ENCODE measurements around the gene CECR2. TPM values are rescaled to one million over a fixed set of nuclear protein-coding genes. Genes with fewer than 3 reads are reported as not detected.

The CECR2 gene
- total and polyA plus RNA-seq, 2 of the 8 experiments (the other 6 are each of a cell fraction or from before 2014, with no cell fraction given): 18.3 to 123 TPM

DNA sequence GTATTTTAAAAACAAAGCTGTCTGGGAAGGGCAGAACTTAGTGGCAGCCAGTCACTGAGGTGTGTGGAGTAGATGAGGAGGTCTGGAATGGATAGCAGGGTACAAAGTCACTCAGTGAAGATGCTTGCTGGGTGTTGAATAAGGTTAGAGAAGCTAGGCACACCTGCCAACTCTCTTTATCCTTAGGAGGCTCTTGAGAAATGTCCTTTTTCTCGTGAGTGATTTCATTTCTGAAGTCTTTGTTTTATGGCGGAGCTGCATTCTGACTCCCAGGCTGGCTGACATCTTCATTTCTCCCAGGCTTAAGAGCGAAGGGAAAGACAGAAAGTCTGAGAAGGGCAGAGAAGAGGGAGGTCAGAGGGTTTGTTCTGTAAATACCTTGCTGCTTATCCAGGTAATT, 31.0 kb downstream of the CECR2 start:
- Histone ChIP-seq H2BK20ac (ENCODE audit: low read length) (no peak overlapping the region), H4K20me1 (replicated peaks in 1 of 2; ENCODE audit: control insufficient read depth in 1 of 2, insufficient read depth in 2 of 2, low read length in 2 of 2) (peaks cover 27 to 31% of the 10 kb centered on the region in 2 experiments), H3K4me3 (ENCODE audit: extremely low read depth in 1 of 4, insufficient read depth in 2 of 4, low read depth in 3 of 4, low read length in 4 of 4) (no peak overlapping the region), H3K79me1 (ENCODE audit: low read depth, low read length) (peaks cover 2% of the 10 kb centered on the region), H3K9me3 (ENCODE audit: insufficient read depth in 2 of 2, low read depth in 1 of 2, low read length in 1 of 2) (no peaks in the 10 kb centered on the region), H3K36me3 (ENCODE audit: control insufficient read depth in 2 of 4, insufficient read depth in 4 of 4, low read length in 3 of 4) (peaks cover 0 to 6% (median 0%) of the 10 kb centered on the region in 4 experiments; a peak in 1 of 8 replicates), H3K4me2 (ENCODE audit: insufficient read depth in 1 of 2, low read depth in 2 of 2, low read length in 2 of 2) (no peak overlapping the region), H4K91ac (replicated peaks; ENCODE audit: insufficient read length, low read length) (no peak overlapping the region), H3K18ac (ENCODE audit: extremely low read depth, low read length) (no peak overlapping the region), H2BK15ac (ENCODE audit: low read length) (no peak overlapping the region), H4K8ac (ENCODE audit: extremely low read depth, insufficient read depth, low read length) (no peak overlapping the region), H3K23me2 (ENCODE audit: low read depth, low read length) (no peaks in the 10 kb centered on the region; the same call in 1 of the 2 replicates), H3K4me1 (replicated peaks in 1 of 4; ENCODE audit: control insufficient read depth in 3 of 4, insufficient read depth in 4 of 4, low read length in 3 of 4) (peaks cover 2 to 8% (median 5%) of the 10 kb centered on the region in 4 experiments; a peak in 3 of 7 replicates), H3K56ac (replicated peaks; ENCODE audit: insufficient read length, low read depth, low read length) (no peak overlapping the region), H3K14ac (ENCODE audit: insufficient read length) (no peak overlapping the region), H3K23ac (ENCODE audit: insufficient read length) (no peak overlapping the region), H2AFZ (ENCODE audit: low read length) (no peak overlapping the region), H3K79me2 (ENCODE audit: control insufficient read depth in 1 of 2, insufficient read depth in 2 of 2, low read length in 2 of 2) (peaks cover 50 to 97% of the 10 kb centered on the region in 2 experiments), H4K5ac (ENCODE audit: insufficient read length, low read depth, low read length) (no peak overlapping the region), H2BK5ac (ENCODE audit: low read depth, low read length) (no peak overlapping the region), H3K27ac (ENCODE audit: low read depth, low read length) (no peak overlapping the region), H2BK12ac (ENCODE audit: low read depth, low read length) (no peak overlapping the region), H3K9ac (replicated peaks in 1 of 4; ENCODE audit: extremely low read depth in 1 of 4, low read depth in 3 of 4, low read length in 3 of 4) (no peak overlapping the region), H2AK5ac (ENCODE audit: low read depth, low read length) (no peak overlapping the region), H2BK120ac (replicated peaks; ENCODE audit: low read depth, low read length) (no peak overlapping the region), H3K27me3 (replicated peaks in 1 of 4; ENCODE audit: control insufficient read depth in 3 of 4, extremely low read depth in 1 of 4, insufficient read depth in 3 of 4, low read length in 3 of 4) (no peaks in the 10 kb centered on the region), H3K4ac (replicated peaks; ENCODE audit: insufficient read length, low read depth, low read length) (no peak overlapping the region)
- FAIRE-seq: no peak
- 83% methylated on average over 3 of the region's 3 CpGs; no CpG with 5 or more reads in 1 of the 2 experiments for WGBS, 2 experiments (ENCODE audit: extremely low coverage in 1 of 2, insufficient coverage in 1 of 2, insufficient read length in 1 of 2, insufficient replicate concordance in 2 of 2, low coverage in 1 of 2, low lambda C conversion rate in 2 of 2, missing lambda C conversion rate in 1 of 2)
- ChIA-PET CTCF (ENCODE audit: partially characterized antibody) (interaction anchor here (0.7 to 1.3 kb wide), 4 partner anchors 15 to 102 kb away, joined by 3 read pairs; no protein-coding TSS in a partner anchor), POLR2A (ENCODE audit: partially characterized antibody) (interaction anchor here (1.0 kb wide), 1 partner anchor 15 kb away, joined by 4 read pairs; no protein-coding TSS in a partner anchor)
- TF ChIP-seq POU5F1 (IDR thresholded peaks at IDR 0.05; ENCODE audit: low read depth, low read length): no peak
- TF ChIP-seq FOSL1 (IDR thresholded peaks at IDR 0.05; ENCODE audit: insufficient read depth, low read depth, low read length): no peak
- no peak for TF ChIP-seq SP2 (IDR thresholded peaks at IDR 0.05; ENCODE audit: low read length)
- TF ChIP-seq JUND (IDR thresholded peaks at IDR 0.05; ENCODE audit: low read length): no peak
- TF ChIP-seq YY1 (IDR thresholded peaks at IDR 0.05; ENCODE audit: low read depth, low read length): no peak
- TF ChIP-seq EP300 (IDR thresholded peaks at IDR 0.05; ENCODE audit: borderline replicate concordance in 1 of 2, low read depth in 2 of 2, low read length in 2 of 2): no peak
- no peak for TF ChIP-seq BACH1 (IDR thresholded peaks at IDR 0.05; ENCODE audit: low read length)
- TF ChIP-seq CHD1 (IDR thresholded peaks at IDR 0.05; ENCODE audit: low read depth, low read length): no peak
- no peak for TF ChIP-seq CBX8 (IDR thresholded peaks at IDR 0.05; ENCODE audit: borderline replicate concordance, low read depth, low read length)
- TF ChIP-seq RBBP5 (IDR thresholded peaks at IDR 0.05; ENCODE audit: borderline replicate concordance, low read depth, low read length): no peak
- no peak for TF ChIP-seq HDAC2 (IDR thresholded peaks at IDR 0.05; ENCODE audit: borderline replicate concordance in 1 of 2, low read depth in 2 of 2, low read length in 2 of 2)
- no peak for TF ChIP-seq PHF8 (conservative IDR thresholded peaks at IDR 0.05; ENCODE audit: low read depth, low read length)
- no peak for TF ChIP-seq POLR2AphosphoS5 (IDR thresholded peaks at IDR 0.05; ENCODE audit: low read depth, low read length)
- no peak for TF ChIP-seq POLR2A (IDR thresholded peaks at IDR 0.05; ENCODE audit: control extremely low read depth in 1 of 2, low read depth in 2 of 2, low read length in 2 of 2)
- no peak for DNase-seq (ENCODE audit: low read depth in 1 of 2, low spot score in 2 of 2)
